B cell (primary cell): ENCODE results near the gene MAEA. TPM values are rescaled to one million over a fixed set of nuclear protein-coding genes. Genes with fewer than 3 reads are reported as not detected.

Experiments
- ATAC-seq: fragments of 200-7000 bp; cut with Tn5 transposase; one replicate; pipeline ENCODE4 v1.10.0; 2021; ENCODE audit warnings: low read depth, mild to moderate bottlenecking, moderate number of reproducible peaks, moderate library complexity
- CTCF ChIA-PET: fragments of 350-600 bp; sonication (Branson Sonifier 250); formaldehyde crosslinking; loops from one replicate; lab custom pipeline; 2021; ENCODE audit warnings: antibody characterized with exemption, inconsistent platforms; lab: Charles Lee
- POLR2A ChIA-PET: fragments of 350-600 bp; sonication (Branson Sonifier 250); formaldehyde crosslinking; loops from one replicate; lab custom pipeline; 2021; ENCODE audit warnings: antibody characterized with exemption; lab: Charles Lee
- DNase-seq: peaks from one replicate; pipeline ENCODE4 v3.0.0; 2013
- H2AFZ ChIP-seq: 2 replicates; pipeline ENCODE4 v1.6.1; 2012; ENCODE audit warnings: mild to moderate bottlenecking, low read depth, low read length; ENCODE audit not compliant: insufficient read depth, poor library complexity, severe bottlenecking
- H3K27ac ChIP-seq, 2 donors: 1 replicate in 1 of 2; 2 replicates in 1 of 2; pipeline ENCODE4 v1.5.1; 2012 to 2013; ENCODE audit warnings: low read length in 2 of 2, mild to moderate bottlenecking in 2 of 2, moderate library complexity in 1 of 2
- H3K27me3 ChIP-seq, 4 experiments: fragments of 200-600 bp in 1 of 4; sonication (generic) in 1 of 4; replicated peaks in 1 of 4; 1 replicate in 2 of 4; 2 replicates in 2 of 4; pipeline versions ENCODE4 v1.6.1 to v1.7.0; 2013 to 2016; ENCODE audit warnings: low read length in 3 of 4, mild to moderate bottlenecking in 2 of 4, mixed read lengths in 1 of 4, moderate library complexity in 1 of 4; ENCODE audit not compliant: insufficient read depth in 4 of 4, control insufficient read depth in 3 of 4; ENCODE audit errors: control extremely low read depth in 1 of 4
- H3K36me3 ChIP-seq, 2 experiments: replicated peaks in 1 of 2; 1 replicate in 1 of 2; 2 replicates in 1 of 2; pipeline versions ENCODE4 v1.6.1 to v1.7.1; 2013; ENCODE audit warnings: low read length in 1 of 2; ENCODE audit not compliant: insufficient read depth in 2 of 2, control insufficient read depth in 1 of 2; ENCODE audit errors: control extremely low read depth in 1 of 2, extremely low read depth in 1 of 2
- H3K4me1 ChIP-seq, 2 donors: fragments of 200-600 bp in 1 of 2; sonication (generic) in 1 of 2; 1 replicate in 1 of 2; 2 replicates in 1 of 2; pipeline versions ENCODE4 v1.5.1 to v1.6.1; 2013 to 2017; ENCODE audit warnings: low read length in 2 of 2; ENCODE audit not compliant: control insufficient read depth in 2 of 2, insufficient read depth in 2 of 2
- H3K4me2 ChIP-seq: replicated peaks from 2 replicates; pipeline ENCODE3; 2012; ENCODE audit warnings: mild to moderate bottlenecking, low read depth, low read length; ENCODE audit not compliant: poor library complexity, severe bottlenecking
- H3K4me3 ChIP-seq, 5 experiments: fragments of 200-600 bp in 1 of 5; sonication (generic) in 1 of 5; 1 replicate in 3 of 5; 2 replicates in 2 of 5; pipeline versions ENCODE4 v1.5.1 to v1.7.0; 2011 to 2016; ENCODE audit warnings: low read length in 4 of 5, mild to moderate bottlenecking in 4 of 5, low read depth in 2 of 5, control low read depth in 1 of 5, moderate library complexity in 1 of 5; ENCODE audit not compliant: insufficient read depth in 1 of 5; ENCODE audit errors: control extremely low read depth in 1 of 5, extremely low read depth in 1 of 5
- H3K79me2 ChIP-seq: fragments of 200-600 bp; sonication (generic); one replicate; pipeline ENCODE4 v1.6.0; 2016; ENCODE audit warnings: low read length; ENCODE audit not compliant: control insufficient read depth, insufficient read depth
- H3K9ac ChIP-seq: fragments of 200-600 bp; sonication (generic); 2 replicates; pipeline ENCODE4 v1.6.1; 2017; ENCODE audit warnings: mild to moderate bottlenecking, low read length, moderate library complexity
- H3K9me3 ChIP-seq, 3 donors: one replicate each; pipeline versions ENCODE4 v1.6.1 to v1.7.1; 2013; ENCODE audit warnings: low read length in 2 of 3; ENCODE audit not compliant: control insufficient read depth in 2 of 3, insufficient read depth in 1 of 3; ENCODE audit errors: control extremely low read depth in 1 of 3
- H4K20me1 ChIP-seq: 2 replicates; pipeline ENCODE4 v1.6.0; 2012; ENCODE audit warnings: mild to moderate bottlenecking, low read length; ENCODE audit not compliant: insufficient read depth, control insufficient read depth, poor library complexity, severe bottlenecking
- H3K27ac Mint-ChIP-seq: one replicate; pipeline ENCODE4 v1.8.0; 2021; ENCODE audit warnings: mixed read lengths
- H3K27me3 Mint-ChIP-seq: one replicate; pipeline ENCODE4 v1.8.0; 2021; ENCODE audit warnings: mixed read lengths
- H3K4me1 Mint-ChIP-seq: one replicate; pipeline ENCODE4 v1.8.0; 2021; ENCODE audit warnings: mixed read lengths
- H3K4me3 Mint-ChIP-seq: one replicate; pipeline ENCODE4 v1.8.0; 2021; ENCODE audit warnings: mixed read lengths
- H3K9me3 Mint-ChIP-seq: one replicate; pipeline ENCODE4 v1.8.0; 2022; ENCODE audit warnings: mixed read lengths; ENCODE audit not compliant: insufficient read depth
- EZH2 ChIP-seq: IDR thresholded peaks from 2 replicates; pipeline ENCODE4 v1.6.1; 2012; ENCODE audit warnings: borderline replicate concordance, low read depth, mild to moderate bottlenecking, moderate library complexity, low read length; ENCODE audit not compliant: insufficient read depth, poor library complexity, severe bottlenecking
- WGBS: methylation state at CpG from one replicate; pipeline ENCODE4 v1.1.5; 2013; ENCODE audit warnings: missing lambda C conversion rate; ENCODE audit not compliant: insufficient coverage; 5-methylcytosine and 5-hydroxymethylcytosine counted together
- intact Hi-C: fragments of 100-400 bp; cut with micrococcal nuclease; formaldehyde crosslinking; loops from one replicate; pipeline ENCODE4 v1.10.0; 2022
- polyA plus RNA-seq: library from polyadenylated mRNA; depleted of rRNA; stranded (reverse); fragments of >200 nt; gene quantifications from 2 replicates; pipeline ENCODE4 v1.2.3, GENCODE V29; 2012
- total RNA-seq, 2 donors: library from RNA; stranded (reverse); fragments of 120-200 nt in 1 of 2; gene quantifications; 1 replicate in 1 of 2; 2 replicates in 1 of 2; pipeline versions ENCODE4 v1.2.3 to v1.2.4, GENCODE V29; 2013 to 2022
- TF ChIP-seq, protein P1 (sequence below): fragments of 200-600 bp; IDR thresholded peaks from one replicate; pipeline ENCODE4 v1.8.0; 2022; ENCODE audit warnings: antibody characterized with exemption, mild to moderate bottlenecking

MAEA gene
- total and polyA plus RNA-seq, 2 donors (not counting 1 experiment from before 2014, with no cell fraction given): 106 to 107 TPM

GRCh38 chr4:1329408-1330371 is 40.0 kb downstream of the MAEA start:
- Histone ChIP-seq H3K4me2 (no peak overlapping the region), H3K9ac (no peak overlapping the region), H3K9me3 (no peaks in the 10 kb centered on the region), H2AFZ (no peak overlapping the region), H3K27me3 (no peaks in the 10 kb centered on the region), H3K27ac (no peak overlapping the region), H3K36me3 (peaks cover 0 to 63% of the 10 kb centered on the region in 2 experiments), H4K20me1 (peaks cover 46% of the 10 kb centered on the region), H3K4me1 (no peaks in the 10 kb centered on the region), H3K79me2 (peaks cover 24% of the 10 kb centered on the region), H3K4me3 (no peak overlapping the region)
- intact Hi-C loops: no loop called here
- H3K27ac Mint-ChIP-seq: no peak overlapping the region
- H3K4me1 Mint-ChIP-seq: no peaks in the 10 kb centered on the region
- POLR2A ChIA-PET: no interaction called here
- CTCF ChIA-PET: interaction anchor here (0.6 to 1.4 kb wide), 2 partner anchors 11 to 193 kb away, joined by 3 to 5 read pairs; no protein-coding TSS in a partner anchor
- DNase-seq: no peak
- 96% methylated on average over 21 of the region's 34 CpGs for WGBS
- no peaks in the 10 kb centered on the region for H3K27me3 Mint-ChIP-seq
- TF ChIP-seq EZH2: no peak
- TF ChIP-seq, protein P1, sequence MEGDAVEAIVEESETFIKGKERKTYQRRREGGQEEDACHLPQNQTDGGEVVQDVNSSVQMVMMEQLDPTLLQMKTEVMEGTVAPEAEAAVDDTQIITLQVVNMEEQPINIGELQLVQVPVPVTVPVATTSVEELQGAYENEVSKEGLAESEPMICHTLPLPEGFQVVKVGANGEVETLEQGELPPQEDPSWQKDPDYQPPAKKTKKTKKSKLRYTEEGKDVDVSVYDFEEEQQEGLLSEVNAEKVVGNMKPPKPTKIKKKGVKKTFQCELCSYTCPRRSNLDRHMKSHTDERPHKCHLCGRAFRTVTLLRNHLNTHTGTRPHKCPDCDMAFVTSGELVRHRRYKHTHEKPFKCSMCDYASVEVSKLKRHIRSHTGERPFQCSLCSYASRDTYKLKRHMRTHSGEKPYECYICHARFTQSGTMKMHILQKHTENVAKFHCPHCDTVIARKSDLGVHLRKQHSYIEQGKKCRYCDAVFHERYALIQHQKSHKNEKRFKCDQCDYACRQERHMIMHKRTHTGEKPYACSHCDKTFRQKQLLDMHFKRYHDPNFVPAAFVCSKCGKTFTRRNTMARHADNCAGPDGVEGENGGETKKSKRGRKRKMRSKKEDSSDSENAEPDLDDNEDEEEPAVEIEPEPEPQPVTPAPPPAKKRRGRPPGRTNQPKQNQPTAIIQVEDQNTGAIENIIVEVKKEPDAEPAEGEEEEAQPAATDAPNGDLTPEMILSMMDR: no peak
- no peak overlapping the region for H3K4me3 Mint-ChIP-seq
- no peak for ATAC-seq
- H3K9me3 Mint-ChIP-seq: no peaks in the 10 kb centered on the region
